Stimulated activated CD8-positive, alpha-beta memory T cell treated with anti-CD3 and anti-CD28 coated beads, Interleukin-12 subunit alpha, Interleukin-12 subunit beta, amount 100 ng/mL, for 1 hour (primary cell): ENCODE measurements around the gene NME7.
"Not testable (repeated sequence)": the region's sequence is repeated elsewhere in the genome, so short reads cannot be mapped to it uniquely, and the experiment has no call there.

Source experiments
- DNase-seq: peaks from one replicate; pipeline ENCODE4 v3.0.0-alpha.2; 2020; ENCODE audit warnings: low read depth

Gene NME7

DNA sequence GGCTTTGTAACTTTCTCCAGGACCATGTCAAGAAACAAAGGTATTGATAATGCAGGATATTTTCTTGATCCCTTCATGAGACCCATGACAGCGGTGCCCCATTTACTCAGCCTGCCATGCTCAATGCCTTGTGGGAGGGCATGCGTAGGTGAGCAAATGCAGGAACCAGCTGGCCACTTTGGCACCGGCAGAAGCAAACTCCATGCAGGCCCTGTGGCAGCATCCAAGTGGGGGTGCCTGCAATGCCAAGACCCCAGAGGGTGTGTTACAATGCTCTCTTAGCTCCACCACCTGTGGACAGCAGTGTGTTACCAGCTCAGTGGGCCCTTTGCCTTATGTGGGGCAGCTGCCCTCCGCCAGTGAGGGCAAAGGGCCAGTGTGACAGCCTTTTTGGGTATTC is 153.0 kb downstream of the NME7 start:
- no peak for DNase-seq

DNA sequence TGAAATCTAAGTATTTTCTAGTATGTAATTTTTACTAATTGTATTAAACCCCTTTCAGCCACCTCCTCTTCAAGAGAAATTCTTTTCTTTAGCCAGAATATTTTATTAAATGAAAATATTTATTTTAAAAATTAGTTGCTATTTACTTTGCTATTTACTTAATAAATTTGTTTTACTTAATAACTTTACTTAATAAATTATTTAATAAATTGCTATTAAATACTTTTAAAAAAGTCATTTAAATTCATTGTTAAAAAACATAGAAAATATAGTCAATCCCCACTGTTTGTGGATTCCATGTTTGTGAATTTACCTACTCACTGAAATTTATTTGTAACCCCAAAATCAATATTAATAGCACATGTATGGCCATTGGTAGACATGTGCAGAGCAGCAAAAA is 155.5 kb downstream of the NME7 start:
- no peak for DNase-seq

DNA sequence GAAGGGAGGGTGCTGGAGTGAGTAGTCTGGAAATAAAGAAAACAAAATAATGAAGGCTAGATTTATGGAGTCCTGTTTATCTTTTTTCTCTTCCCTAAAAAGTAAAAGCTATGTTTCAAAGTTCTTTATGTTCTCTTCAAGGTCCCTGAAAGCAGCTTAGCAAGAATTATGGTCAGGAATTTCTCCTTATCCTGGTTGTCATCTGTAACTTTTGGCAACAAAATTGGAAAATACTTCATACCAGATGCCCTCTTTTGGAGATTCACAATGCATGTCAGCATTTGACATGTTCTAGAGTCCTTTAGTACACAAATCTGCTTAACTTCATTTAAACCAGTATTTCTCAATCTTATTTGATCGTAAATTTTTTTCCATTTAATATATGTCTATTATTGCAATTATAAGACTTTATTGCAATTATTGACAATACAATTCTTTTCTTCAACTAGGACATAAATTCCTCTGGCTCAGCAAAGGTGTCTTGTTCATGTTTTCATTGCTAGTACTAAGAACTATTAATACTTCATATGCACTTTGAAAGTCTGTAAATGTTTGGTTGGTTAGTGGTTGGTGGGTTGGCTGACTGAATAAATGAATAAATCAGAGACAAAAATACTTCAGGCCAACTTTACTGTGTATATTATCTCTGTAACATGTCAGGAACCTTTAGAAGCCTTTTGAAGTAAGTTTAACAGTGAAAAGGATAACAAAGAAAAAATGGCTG is 159.6 kb downstream of the NME7 start:
- no peak for DNase-seq

DNA sequence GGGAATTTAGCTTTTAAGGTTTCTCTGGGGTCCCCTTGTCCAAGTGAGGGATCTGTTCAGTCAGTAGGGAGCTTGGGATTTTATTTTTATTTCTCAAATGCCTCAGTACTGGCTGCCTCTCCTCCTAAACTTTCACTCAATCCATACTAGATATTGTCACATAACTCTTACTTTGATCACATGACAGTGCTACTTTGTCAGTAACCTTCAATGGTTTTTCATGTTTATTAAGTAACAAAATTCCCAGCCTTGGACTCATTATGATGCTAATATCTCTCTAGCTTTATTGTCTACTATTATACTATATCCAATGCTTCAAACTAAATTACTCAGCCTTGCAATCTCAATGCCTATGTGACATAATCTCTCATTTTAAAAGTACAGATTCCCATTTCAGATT is 163.4 kb downstream of the NME7 start:
- DNase-seq, result no peak

DNA sequence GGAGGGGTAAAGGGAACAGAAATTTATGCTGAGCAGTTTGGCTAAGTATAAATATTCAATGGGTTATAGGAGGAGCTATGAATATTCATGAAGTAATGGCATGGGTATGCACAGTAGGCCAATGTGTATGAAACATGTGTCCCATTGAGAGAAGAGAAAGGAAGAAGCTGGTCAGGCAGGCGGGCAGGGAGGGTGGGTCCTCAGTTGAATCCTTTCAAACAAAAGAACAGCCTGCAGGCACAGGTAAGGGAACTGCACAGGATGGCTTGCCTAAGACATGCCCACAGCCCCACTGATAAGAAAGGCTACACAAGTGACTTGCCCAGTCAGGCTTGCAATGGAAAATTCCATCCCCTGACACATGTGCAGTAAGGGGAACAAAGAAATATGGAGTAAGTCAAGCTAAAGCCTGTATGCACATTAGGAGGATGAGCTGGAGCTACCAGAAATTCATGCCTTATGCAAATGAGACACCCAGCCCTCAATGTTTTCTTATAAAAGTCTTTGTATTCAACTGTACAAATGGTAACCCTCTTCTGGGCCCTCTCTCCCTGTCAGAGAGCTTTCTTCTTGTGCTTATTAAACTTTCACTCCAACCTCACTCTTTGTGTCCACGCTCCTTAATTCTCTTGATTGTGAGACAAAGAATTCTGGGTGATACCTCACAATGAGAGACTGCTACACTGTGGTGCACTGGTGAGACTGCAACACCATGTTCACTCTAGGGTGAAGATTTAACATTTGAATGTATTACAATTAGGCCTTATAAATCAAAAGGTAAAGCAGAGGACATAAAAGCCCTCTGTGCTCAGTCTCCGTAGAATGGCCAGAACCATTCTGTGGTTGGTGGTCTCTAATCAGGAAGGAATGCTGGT is 164.6 kb downstream of the NME7 start:
- no peak for DNase-seq

DNA sequence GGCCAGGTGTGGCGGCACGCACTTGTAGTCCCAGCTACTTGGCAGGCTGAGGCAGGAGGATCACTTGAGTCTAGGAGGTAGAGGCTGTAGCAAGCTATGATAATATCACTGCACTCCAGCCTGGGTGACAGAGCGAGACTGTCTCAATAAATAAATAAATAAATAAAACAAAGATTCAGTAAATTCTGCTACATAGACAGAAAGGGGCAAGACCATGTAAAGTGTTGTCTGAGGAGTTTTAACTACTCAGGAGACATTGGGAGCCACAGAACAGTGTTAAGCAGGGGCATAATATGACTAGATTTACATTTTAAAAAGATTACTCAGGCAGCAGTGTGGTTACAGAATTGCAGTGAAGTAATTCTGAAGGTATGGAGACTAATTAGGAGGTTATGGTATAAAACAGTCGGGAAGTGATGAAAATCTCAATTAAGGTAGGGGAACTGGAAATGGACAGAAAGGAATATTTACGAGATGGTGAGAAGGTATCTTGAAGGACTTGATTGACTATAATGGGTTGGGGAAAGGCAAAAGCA is 166.4 kb downstream of the NME7 start:
- DNase-seq, result no peak

DNA sequence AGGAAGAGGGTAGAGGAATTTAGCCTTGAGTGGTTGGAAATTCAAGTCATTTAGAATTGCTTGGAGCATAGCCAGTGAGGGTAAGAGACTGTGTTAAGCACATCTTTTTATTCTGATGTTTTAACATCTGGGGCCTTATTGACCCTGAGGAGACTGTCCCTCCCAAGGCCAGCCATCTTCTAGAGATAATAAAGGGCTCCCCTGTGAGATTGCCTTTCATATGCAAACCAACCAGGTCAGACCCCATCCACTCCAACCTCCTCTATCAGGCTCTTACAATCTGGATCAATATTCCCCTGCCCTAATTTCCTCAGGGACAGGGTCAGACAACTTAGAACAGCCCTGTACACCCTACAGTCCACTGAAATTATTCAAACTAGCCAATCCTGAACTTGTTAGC is 167.3 kb downstream of the NME7 start:
- DNase-seq, result no peak

DNA sequence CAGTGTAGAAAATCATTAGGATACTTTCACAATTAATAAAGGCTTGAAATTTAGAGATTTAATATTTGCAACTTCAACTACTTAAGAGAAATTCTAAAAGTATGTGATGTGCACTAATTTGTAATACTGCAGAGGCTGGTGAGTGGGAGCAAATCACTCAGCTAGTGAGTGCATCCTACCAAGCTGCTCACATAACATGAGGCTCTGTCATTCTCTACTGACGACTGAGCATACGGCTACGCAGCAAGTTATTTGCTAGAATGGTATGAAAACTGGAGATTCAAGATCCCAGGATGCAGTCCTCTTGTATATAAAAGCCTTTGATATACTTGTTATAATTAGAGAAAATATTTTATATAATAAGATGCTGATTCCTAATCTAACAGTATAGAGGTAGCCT is 171.0 kb downstream of the NME7 start:
- DNase-seq, result no peak

DNA sequence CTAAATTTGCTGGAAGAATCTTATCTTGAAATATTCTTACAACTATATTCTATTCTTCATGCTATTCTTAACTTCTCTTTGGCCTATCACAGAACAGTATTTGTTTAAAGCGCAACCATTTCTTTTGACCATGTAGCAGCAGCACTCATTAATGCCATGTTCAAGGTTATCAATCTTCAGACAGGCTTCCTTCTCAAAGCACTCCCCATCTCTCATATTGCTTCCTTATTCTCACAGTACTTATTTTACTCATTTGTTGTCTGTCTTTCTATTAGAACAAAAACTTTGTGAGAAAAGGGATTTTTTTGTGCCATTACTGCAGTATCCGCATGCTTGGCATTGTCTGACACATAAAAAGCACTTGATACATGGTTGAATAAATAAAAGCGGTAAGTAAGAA is 171.4 kb downstream of the NME7 start:
- DNase-seq, result no peak

DNA sequence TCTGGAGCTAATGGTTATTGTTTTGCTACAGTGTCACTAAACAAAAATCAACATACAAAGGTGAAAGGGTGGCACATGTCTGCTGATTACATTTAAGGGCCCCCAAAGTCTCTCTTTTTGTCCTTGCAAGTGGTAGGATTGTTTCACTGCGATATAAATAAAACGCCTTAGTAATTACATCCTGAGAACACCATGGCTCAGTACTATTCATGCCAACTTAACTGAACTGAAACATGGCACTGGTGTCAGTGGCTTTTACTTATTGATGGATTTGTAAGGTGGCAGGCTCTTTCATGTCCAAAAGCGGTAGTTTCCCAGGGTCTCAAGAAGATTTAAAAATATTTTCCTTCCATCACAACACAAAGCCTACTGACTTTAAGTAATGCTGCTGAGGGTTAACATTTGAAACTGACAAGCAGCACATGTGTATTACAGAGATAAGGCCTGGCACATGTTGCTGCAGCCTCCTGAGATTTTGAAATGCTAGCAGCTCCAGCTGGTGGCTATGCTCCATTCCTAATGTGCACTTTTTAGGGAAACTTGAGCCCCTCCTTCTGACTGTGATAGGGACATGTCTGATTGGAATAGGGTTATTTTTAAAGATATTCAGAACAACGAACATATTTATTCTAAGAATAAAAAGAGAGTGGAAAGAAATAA is 174.3 kb downstream of the NME7 start:
- no peak for DNase-seq

DNA sequence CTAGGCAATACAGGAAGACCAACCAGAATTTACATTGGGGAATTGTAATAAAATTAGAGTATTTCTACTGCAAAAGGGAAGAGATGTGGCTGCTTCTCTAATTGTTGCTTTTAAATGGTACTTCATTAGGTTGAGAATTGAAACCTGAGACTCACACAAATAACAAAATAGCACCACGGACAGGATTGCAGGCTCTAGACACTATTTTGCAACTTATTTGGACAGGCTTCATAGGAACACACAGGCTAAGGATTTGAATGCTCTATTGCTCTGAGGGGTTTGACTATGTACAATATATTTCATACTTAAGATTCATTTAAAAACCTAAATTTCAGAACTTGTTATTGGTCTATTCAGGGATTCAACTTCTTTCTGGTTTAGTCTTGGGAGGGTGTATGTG is 181.5 kb downstream of the NME7 start:
- DNase-seq, result no peak

DNA sequence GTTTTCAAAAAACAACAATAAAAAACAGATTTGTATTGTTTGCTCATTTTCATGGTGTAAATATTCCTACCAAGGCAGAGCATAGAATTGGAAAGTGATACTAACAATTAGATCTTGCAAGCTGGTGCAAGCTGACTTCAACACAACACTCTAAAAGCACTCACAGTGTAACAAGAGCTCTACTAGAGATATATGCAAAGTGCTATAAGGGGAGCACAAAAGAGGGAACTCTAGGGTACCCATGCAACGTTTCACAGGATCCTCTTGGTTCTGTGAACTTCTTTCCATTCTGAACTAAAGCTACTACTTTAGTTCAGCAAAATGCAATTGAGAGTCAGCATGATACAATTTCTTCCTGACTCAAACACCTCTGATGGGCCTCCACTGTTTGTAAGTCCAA is 182.8 kb downstream of the NME7 start:
- DNase-seq, result no peak

DNA sequence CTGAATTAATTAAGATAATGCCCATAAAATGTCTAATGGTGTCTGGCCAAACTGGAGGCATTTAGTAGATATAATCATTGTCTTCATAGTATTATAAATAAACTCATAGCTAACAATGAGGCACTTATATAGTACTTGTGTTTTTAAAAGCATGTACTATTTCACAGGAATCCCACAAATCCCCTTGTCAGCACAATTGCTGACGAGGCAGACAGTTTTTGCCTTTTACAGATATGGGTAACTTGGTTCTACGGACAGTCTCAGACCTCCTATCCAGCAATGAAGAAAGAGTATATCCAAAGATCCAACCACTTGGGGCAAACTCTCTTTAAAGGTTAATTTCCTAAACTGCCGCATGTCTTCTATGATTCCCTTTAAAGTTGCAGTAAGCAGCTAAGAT is 187.4 kb downstream of the NME7 start:
- DNase-seq, result no peak

DNA sequence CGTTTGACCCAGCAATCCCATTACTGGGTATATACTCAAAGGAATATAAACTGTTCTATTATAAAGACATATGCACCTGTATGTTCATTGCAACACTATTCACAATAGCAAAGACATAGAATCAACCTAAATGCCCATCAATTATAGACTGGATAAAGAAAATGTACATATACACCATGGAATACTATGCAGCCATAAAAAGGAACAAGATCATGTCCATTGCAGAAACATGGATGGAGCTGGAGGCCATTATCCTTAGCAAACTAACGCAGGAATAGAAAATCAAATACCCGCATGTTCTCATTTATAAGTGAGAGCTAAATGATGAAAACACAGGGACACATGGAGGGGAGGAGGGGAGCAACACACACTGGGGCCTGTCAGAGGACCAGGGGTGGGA is 188.2 kb downstream of the NME7 start:
- not testable (repeated sequence) for DNase-seq

DNA sequence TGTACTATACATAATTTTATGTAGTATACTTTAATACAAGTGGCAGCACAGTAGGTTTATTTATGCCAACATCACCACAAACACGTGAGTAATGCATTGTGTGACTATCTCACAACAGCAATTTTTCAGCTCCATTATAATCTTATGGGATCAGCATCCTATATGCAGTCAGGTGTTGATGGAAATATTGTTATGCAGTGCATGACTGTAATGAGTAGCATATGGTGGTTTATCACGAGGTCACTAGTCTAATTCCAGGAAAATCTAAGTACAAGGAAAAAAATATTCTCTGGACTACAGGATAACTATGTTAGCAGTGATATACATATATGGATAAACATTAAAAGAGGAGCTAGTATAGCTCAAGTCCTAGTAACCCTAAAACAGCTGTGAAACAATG is 192.1 kb downstream of the NME7 start:
- DNase-seq, result no peak

DNA sequence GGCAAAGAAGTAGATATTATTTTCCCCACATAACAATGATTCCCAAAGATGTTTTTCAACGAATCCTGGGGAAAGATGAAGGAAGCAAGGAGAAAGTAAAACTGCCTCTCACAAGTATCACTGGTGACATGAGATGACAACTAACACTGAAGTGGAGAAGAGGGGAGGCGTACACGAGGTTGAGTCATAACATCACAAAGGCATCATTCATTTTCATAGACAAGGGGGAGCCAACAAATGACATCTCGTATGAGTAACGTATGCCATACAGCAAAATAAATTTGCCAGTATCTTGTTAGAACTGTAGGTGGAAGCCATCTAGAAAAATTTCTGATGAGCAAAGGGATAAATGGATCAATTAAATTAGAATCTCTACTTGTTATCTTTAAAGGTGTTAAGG is 204.5 kb downstream of the NME7 start:
- no peak for DNase-seq

DNA sequence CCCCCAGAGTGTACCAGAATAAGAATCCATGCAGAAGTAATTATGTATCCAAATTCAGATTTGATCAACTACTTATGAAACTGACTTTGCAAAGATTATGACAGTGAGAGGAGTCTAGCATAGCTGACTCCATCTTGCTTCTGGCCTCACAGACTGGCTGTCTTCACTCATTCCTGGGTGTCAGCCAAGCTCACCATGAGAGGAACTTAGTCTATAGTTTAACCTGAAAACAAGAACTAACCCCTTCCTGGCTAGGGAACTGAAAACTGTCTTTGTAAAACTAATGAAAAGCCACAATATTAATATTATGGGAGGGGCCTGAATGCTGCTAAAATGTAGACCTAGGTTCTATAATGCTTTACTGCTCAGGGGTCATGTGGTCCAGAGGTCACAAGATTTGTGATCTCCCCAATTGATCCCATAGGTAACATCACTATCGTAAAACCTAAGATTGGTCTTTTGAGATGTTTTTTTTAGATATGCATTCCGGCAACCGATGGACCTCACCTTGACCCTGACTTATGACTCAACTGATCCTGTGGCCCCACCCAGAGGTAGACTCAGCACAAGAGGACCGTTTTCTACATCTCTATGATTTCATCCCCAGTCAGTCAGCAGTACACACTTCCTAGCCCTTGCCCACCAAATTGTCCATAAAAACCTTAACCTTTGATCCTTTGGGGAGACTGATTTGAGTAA is 206.0 kb downstream of the NME7 start:
- no peak for DNase-seq

DNA sequence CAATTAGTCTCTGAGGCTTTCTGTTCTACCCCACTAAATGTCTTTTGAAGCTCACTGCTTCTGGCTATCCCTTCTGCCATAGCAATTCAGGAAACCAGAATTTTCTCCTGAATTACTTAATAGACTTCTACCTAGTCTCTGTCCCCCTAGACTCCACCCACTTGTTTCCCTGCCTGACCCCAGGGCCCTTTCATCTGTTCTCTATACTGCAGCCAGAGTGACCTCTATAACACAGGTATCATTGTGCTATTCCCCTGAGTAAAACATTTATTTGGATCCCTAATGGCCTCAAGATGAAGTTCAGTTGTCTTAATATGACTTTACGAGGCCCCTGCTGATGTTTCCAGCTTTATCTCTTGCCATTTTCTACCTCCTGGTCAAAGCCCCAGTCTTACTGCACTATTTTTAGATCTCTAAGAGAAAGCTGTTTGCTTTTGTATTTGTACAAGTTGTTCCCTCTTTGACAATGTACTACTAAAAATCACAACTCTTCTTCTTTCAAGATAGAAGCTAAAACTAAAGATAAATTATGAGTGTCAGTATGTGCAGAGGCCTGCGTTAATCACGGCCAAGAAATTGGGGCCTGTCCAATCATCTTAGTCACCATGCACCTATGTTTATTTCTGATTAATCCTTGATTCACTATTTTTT is 206.6 kb downstream of the NME7 start:
- DNase-seq, result no peak

DNA sequence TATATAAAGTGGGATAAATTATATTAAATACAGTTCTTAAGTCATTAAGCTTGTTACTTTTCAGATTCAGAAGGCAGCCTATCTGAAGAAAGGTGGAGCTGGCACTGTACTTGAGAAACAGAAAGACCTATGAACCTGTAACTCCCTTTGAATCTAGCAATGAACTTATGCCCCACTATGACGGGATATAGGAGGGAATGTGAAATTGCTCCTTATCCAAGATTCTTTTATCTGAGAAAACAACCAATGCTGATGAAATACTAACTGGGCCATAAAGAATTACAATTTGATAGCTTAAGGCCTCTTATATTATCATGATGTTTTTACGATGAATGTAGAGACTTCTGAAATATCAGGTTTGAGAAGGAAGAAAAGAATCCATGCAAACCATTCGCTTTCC is 211.0 kb downstream of the NME7 start:
- no peak for DNase-seq

DNA sequence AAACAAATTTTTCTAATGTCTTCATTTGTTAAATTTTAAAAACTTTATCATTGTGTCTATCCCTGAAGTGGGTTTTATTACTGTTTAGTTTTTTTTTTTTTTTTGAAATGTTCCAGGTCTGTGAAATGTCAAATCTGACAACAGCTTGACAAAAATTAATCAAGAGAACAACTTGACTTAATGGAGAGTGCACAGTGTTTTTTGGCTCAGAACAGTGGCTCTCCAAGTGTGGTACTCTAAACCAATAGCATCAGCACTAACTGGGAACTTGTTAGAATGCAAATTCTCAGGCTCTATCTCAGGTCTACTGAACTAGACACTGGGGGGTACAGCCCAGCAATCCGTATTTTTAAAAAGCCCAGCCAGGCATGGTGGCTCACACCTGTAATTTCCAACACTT is 211.9 kb downstream of the NME7 start:
- DNase-seq, result no peak

DNA sequence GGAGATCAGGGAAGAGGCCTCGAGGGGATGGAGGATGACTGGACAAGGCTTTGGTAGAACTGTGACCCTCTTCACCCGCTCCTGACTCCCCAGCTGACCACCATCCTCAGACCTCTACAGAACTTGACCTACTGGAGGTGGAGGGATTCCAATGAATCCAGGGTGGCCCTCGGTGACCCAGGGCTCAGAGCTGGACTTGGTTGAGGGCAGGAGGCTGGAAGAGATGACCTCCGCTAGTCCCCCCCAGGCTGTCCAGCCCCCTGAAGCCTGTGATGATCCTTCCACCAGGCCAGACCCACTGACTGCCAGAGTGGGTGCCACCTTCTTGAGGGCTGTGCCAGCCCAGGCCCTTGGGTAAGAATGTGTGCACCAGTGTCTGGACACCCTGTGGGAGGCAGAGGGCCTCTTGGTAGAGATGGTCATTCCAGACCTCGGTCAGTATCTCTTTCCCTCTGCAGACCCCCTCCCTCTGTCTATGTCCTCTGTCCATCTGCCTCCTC is 216.2 kb downstream of the NME7 start:
- no peak for DNase-seq
